Occipital lobe (tissue), 3 donors: ENCODE data around the gene BOK. TPM values are rescaled to one million over a fixed set of nuclear protein-coding genes. Genes with fewer than 3 reads are reported as not detected.

ENCODE experiments used
- DNase-seq: peaks from one replicate; lab custom pipeline; 2025; lab: John Stamatoyannopoulos, UW
- small RNA-seq: library from RNA; depleted of rRNA; stranded (forward); fragments of <200 nt; gene quantifications from one replicate; pipeline ENCODE3, GENCODE V24; 2014
- total RNA-seq: library from RNA; depleted of rRNA; stranded (reverse); fragments of >200 nt; gene quantifications from one replicate; pipeline ENCODE4 v1.2.3, GENCODE V29; 2014

BOK gene
- total RNA-seq, 1 donor from 2014 or later, result 22.8 TPM

DNA sequence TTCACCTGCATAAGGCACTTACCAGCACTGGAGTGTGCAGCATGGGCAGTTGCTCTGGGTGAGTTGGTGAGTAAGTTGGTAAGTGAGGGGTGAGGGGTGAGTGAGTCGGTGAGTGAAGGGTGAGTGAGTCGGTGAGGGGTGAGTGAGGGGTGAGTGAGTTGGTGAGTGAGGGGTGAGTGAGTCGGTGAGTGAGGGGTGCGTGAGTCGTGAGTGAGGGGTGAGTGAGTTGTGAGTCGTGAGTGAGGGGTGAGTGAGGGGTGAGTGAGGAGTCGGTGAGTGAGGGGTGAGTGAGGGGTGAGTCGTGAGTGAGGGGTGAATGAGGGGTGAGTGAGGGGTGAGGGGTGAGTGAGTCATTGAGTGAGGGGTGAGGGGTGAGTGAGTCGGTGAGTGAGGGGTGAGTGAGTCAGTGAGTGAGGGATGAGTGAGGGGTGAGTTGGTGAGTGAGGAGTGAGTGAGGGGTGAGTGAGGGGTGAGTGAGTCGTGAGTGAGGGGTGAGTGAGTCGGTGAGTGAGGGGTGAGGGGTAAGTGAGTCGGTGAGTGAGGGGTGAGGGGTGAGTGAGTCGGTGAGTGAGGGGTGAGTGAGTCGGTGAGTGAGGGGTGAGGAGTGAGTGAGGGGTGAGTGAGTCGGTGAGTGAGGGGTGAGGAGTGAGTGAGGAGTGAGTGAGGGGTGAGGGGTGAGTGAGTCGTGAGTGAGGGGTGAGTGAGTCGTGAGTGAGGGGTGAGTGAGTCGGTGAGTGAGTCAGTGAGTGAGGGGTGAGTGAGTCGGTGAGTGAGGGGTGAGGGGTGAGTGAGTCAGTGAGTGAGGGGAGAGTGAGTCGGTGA is 61.3 kb downstream of the BOK start:
- DNase-seq, result no peak

GRCh38 chr2:241620419-241620769 is 61.8 kb downstream of the BOK start:
- DNase-seq, result no peak

Small RNAs within 50 kb of the gene (small RNA-seq; reads per million reads assigned to genes)
- not detected for gene RNA5SP122

Other genes starting within 250 kb of the BOK start
- 138 TPM for gene HDLBP, start 243.1 kb upstream of the BOK start, total RNA-seq
- gene SEPTIN2, start 242.8 kb upstream of the BOK start, total RNA-seq, result 266 TPM
- gene FARP2, start 202.5 kb upstream of the BOK start, total RNA-seq, result 43.7 TPM
- 160 TPM for gene STK25, start 50.2 kb upstream of the BOK start, total RNA-seq
- 22.0 TPM for gene THAP4, start 78.4 kb downstream of the BOK start, total RNA-seq
- gene ATG4B, start 78.9 kb downstream of the BOK start, total RNA-seq, result 33.7 TPM
- gene DTYMK, start 128.1 kb downstream of the BOK start, total RNA-seq, result 10.0 TPM
- 23.4 TPM for gene ING5, start 143.3 kb downstream of the BOK start, total RNA-seq
- gene D2HGDH, start 175.9 kb downstream of the BOK start, total RNA-seq, result 8.0 TPM
- 0.16 TPM for gene GAL3ST2, start 218.1 kb downstream of the BOK start, total RNA-seq